WTC11 (cell line): ENCODE measurements around the gene ZNF770.

ENCODE experiments used
- E2F5 ChIP-seq: sonication (generic); formaldehyde crosslinking; IDR thresholded peaks from 2 replicates; pipeline ENCODE4 v1.8.1; 2022; ENCODE audit warnings: mild to moderate bottlenecking, moderate library complexity, missing genetic modification reagents
- FOXP1 ChIP-seq: sonication (generic); formaldehyde crosslinking; IDR thresholded peaks from 2 replicates; pipeline ENCODE4 v1.8.0; 2022; ENCODE audit warnings: missing genetic modification reagents, mild to moderate bottlenecking, moderate library complexity, borderline replicate concordance
- IRF1 ChIP-seq: sonication (generic); formaldehyde crosslinking; IDR thresholded peaks from 2 replicates; pipeline ENCODE4 v1.8.0; 2023; ENCODE audit warnings: missing genetic modification reagents
- NR1H2 ChIP-seq: sonication (generic); formaldehyde crosslinking; IDR thresholded peaks from 2 replicates; pipeline ENCODE4 v1.9.0; 2021; ENCODE audit warnings: mild to moderate bottlenecking, moderate library complexity, missing genetic modification reagents
- ZNF425 ChIP-seq: fragments of 250-450 bp; sonication (Bioruptor Pico); conservative IDR thresholded peaks from 2 replicates; pipeline ENCODE4 v1.9.0; 2021; ENCODE audit warnings: mild to moderate bottlenecking

- TF ChIP-seq E2F5 (no peak), IRF1 (no peak), FOXP1 (no peak), ZNF425 (CRISPR knock-in tag) (no peak), NR1H2 (CRISPR knock-in tag) (no peak)
These were observed 34.2 kb downstream of the ZNF770 start for GRCh38 chr15:34953851-34954250.
